Ureter (tissue), 1 donor: ENCODE measurements around the gene OR8U1. TPM values are rescaled to one million over a fixed set of nuclear protein-coding genes. Genes with fewer than 3 reads are reported as not detected.
"Not testable (repeated sequence)": the region's sequence is repeated elsewhere in the genome, so short reads cannot be mapped to it uniquely, and the experiment has no call there.

Experiments used
- DNase-seq: peaks from one replicate; pipeline ENCODE4 v3.0.0-alpha.2; 2020; ENCODE audit warnings: low spot score
- total RNA-seq: library from RNA; stranded (reverse); gene quantifications from one replicate; pipeline ENCODE4 v1.2.4, GENCODE V29; 2023
- donor health status: DM: yes; HTN: yes; CAD: no.

The OR8U1 gene
- not detected for total RNA-seq

GRCh38 chr11:56375324-56375723 lies at the start of gene OR8U1:
OR8U1 (plus strand) TSS chr11:56375624; CDS start chr11:56375624, 0 bp downstream.
- no peak for DNase-seq

GRCh38 chr11:56331861-56332491 lies 43.4 kb upstream of the OR8U1 start:
- no peak for DNase-seq

DNA sequence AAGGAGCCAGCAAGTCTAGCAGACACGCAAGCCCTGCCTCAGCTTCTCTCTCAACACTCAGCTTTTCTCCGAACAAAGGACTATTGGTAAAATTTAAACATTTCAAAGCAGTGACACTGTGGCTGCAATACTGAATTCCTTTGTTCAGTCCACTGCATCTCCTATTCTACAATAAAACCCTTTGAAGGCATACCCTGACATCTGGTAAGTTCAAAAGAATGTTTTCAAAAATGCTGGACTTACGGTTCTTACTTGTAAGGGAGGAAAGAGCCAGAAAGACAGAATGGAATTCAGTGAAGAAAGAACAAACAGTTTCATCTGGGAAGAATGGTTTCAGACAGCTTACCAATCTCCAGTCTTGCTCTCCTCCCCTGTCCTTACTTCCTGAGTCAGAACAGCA lies 42.3 kb upstream of the OR8U1 start:
- DNase-seq, result no peak

DNA sequence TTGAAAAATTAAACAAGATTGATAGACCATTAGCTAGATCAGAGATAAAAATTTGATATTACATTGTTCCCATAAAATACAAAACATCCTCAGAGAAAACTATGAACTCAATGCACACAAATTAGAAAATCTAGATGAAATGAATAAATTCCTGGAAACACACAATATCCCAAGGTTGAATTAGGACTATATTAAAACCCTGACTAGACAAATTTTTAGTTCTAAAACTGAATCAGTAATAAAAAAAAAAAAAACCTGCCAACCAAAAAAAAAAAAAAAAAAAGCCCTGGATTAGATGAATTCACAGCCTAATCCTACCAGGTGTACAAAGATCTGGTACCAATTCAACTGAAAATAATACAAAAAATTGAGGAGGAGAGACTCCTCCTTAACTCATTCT lies 35.1 kb upstream of the OR8U1 start:
- DNase-seq, result no peak

DNA sequence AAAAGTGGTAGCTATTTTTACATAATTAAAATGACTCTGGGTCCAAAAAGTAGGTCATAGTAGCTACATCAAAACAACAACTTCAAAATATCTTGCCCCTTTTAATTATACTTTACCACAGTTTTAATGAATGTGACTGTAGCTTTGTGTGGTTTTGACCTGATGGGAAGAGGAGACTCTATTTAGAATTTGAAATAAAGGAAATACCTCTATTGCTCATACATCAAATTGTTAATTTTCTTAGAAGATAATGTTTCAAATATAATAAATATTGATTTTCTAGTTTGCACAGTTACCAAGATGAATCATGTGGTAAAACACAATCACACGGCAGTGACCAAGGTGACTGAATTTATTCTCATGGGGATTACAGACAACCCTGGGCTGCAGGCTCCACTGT lies 29.7 kb upstream of the OR8U1 start, which contains the start of gene OR8K1:
Gene OR8K1 (plus strand): TSS at position 301 of the 400 bp plus-strand sequence. CDS start 0 bp downstream, at position 301.
- no peak for DNase-seq

- no peak for DNase-seq
These were observed 21.4 kb upstream of the OR8U1 start, which contains the start of gene OR8J1 for GRCh38 chr11:56353991-56354390. OR8J1 (plus strand) TSS chr11:56354291; CDS start chr11:56360247, 5,956 bp downstream.

GRCh38 chr11:56380120-56380519 lies 4.7 kb downstream of the OR8U1 start:
- no peak for DNase-seq

DNA sequence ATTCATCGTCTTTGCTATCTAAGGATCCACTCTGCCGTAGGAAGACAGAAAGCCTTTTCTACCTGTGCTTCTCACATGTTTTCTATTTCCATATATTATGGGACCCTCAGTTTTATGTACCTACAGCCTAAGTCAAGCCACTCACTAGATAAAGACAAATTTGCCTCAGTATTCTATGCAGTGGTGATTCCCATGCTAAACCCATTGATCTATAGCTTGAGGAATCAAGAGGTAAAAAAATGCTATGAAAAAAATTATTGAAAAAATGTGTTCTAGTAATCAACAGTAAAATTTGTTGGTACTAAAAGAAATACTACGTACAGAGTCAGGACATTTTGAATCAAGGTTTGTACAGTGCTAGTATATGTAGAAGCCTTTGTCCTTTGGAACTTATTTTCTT lies 19.0 kb downstream of the OR8U1 start:
- DNase-seq, result no peak

- DNase-seq, result no peak
These were observed 20.6 kb downstream of the OR8U1 start for GRCh38 chr11:56396047-56396446.

DNA sequence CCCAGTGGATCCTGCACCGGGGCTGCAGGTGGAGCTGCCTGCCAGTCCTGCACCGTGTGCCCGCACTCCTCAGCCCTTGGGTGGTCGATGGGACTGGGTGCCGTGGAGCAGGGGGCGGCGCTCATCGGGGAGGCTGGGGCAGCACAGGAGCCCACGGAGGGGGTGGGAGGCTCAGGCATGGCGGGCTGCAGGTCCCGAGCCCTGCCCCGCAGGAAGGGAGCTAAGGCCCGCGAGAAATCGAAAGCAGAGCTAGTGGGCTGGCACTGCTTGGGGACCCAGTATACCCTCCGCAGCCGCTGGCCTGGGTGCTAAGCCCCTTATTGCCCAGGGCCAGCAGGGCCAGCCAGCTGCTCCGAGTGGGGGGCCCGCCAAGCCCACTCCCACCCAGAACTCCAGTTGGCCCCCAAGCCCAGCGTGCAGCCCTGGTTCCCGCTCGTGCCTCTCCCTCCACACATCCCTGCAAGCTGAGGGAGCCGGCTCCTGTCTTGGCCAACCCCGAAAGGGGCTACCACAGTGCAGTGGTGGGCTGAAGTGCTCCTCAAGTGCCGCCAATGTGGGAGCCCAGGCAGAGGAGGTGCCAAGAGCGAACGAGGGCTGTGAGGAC lies 26.5 kb downstream of the OR8U1 start:
- not testable (repeated sequence) for DNase-seq

DNA sequence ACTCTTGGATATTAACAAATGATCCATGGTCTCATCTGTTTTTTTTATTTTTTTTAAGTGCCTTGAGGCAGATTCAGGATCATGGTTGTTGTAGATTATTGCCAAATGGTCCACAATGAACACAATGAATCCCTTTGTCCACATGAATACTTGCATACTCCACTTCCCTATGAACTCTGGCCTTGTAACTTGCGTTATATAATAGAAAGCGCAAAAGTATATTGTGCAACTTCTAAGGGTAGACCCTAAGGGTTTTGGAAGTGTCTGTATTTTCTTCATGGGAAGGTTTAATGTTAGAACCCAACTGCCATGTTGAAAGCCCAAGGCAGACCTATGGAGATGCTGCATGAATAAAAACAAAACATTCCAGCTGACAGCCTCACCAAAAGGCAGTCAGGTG lies 29.0 kb downstream of the OR8U1 start:
- DNase-seq, result no peak

GRCh38 chr11:56410801-56411200 lies 35.4 kb downstream of the OR8U1 start:
- no peak for DNase-seq

GRCh38 chr11:56412396-56412795 lies 37.0 kb downstream of the OR8U1 start, which contains the start of gene OR5AL1:
OR5AL1 (plus strand) TSS chr11:56412696.
- no peak for DNase-seq

Other genes starting within 250 kb of the OR8U1 start
- gene OR8J3, start 235.4 kb upstream of the OR8U1 start, total RNA-seq, result not detected
- not detected for gene OR8K5, start 215.3 kb upstream of the OR8U1 start, total RNA-seq
- not detected for gene OR5J2, start 199.0 kb upstream of the OR8U1 start, total RNA-seq
- not detected for gene OR5T2, start 141.4 kb upstream of the OR8U1 start, total RNA-seq
- not detected for gene OR5T3, start 123.4 kb upstream of the OR8U1 start, total RNA-seq
- gene OR5T1, start 101.5 kb upstream of the OR8U1 start, total RNA-seq, result not detected
- gene OR8H1, start 83.4 kb upstream of the OR8U1 start, total RNA-seq, result not detected
- not detected for gene OR8K3, start 60.5 kb upstream of the OR8U1 start, total RNA-seq
- not detected for gene OR8K1, start 29.6 kb upstream of the OR8U1 start, total RNA-seq
- gene OR8J1, start 21.3 kb upstream of the OR8U1 start, total RNA-seq, result not detected
- gene OR5AL1, start 37.1 kb downstream of the OR8U1 start, total RNA-seq, result not detected
- not detected for gene OR5M3, start 97.7 kb downstream of the OR8U1 start, total RNA-seq
- not detected for gene OR5M8, start 115.7 kb downstream of the OR8U1 start, total RNA-seq
- gene OR5M11, start 167.6 kb downstream of the OR8U1 start, total RNA-seq, result 0.89 TPM
- gene OR5M10, start 202.1 kb downstream of the OR8U1 start, total RNA-seq, result not detected
- not detected for gene OR5M1, start 239.2 kb downstream of the OR8U1 start, total RNA-seq